Trophoblast cell (in vitro differentiated cells and primary cell): ENCODE results near the gene SBK2.
"Not testable (repeated sequence)": the region's sequence is repeated elsewhere in the genome, so short reads cannot be mapped to it uniquely, and the experiment has no call there.

Experiments
- DNase-seq, 2 donors: peaks; one replicate each; pipeline ENCODE4 v3.0.0-alpha.2; 2016
- H2AFZ ChIP-seq: 2 replicates; pipeline ENCODE4 v1.6.1; 2013; ENCODE audit warnings: low read length, moderate library complexity, mild to moderate bottlenecking; ENCODE audit not compliant: insufficient read depth, poor library complexity
- H2AK5ac ChIP-seq: 2 replicates; pipeline ENCODE4 v1.6.1; 2013; ENCODE audit warnings: mild to moderate bottlenecking, low read length
- H2BK120ac ChIP-seq: 2 replicates; pipeline ENCODE4 v1.6.1; 2013; ENCODE audit warnings: low read length, mild to moderate bottlenecking, moderate library complexity; ENCODE audit not compliant: insufficient read depth, poor library complexity
- H2BK12ac ChIP-seq: 2 replicates; pipeline ENCODE4 v1.6.1; 2013; ENCODE audit warnings: mild to moderate bottlenecking, low read length, moderate library complexity
- H2BK5ac ChIP-seq: 2 replicates; pipeline ENCODE4 v1.6.1; 2013; ENCODE audit warnings: low read length, low read depth, moderate library complexity, mild to moderate bottlenecking; ENCODE audit not compliant: poor library complexity
- H3K14ac ChIP-seq: 2 replicates; pipeline ENCODE4 v1.6.1; 2013; ENCODE audit warnings: mild to moderate bottlenecking, low read length
- H3K18ac ChIP-seq: 2 replicates; pipeline ENCODE4 v1.6.1; 2013; ENCODE audit warnings: mild to moderate bottlenecking, low read length
- H3K23ac ChIP-seq: 2 replicates; pipeline ENCODE4 v1.6.1; 2013; ENCODE audit warnings: low read length
- H3K27ac ChIP-seq: 2 replicates; pipeline ENCODE4 v1.5.1; 2013; ENCODE audit warnings: low read depth, mild to moderate bottlenecking, inconsistent platforms, low read length, moderate library complexity
- H3K27me3 ChIP-seq: 2 replicates; pipeline ENCODE4 v1.6.1; 2013; ENCODE audit warnings: inconsistent platforms, mild to moderate bottlenecking, low read length, moderate library complexity; ENCODE audit not compliant: insufficient read depth
- H3K36me3 ChIP-seq, 2 experiments: 1 replicate in 1 of 2; 2 replicates in 1 of 2; pipeline ENCODE4 v1.6.1; 2013; ENCODE audit warnings: low read length in 2 of 2, mild to moderate bottlenecking in 2 of 2, moderate library complexity in 1 of 2; ENCODE audit not compliant: insufficient read depth in 2 of 2, control insufficient read depth in 1 of 2
- H3K4ac ChIP-seq: 2 replicates; pipeline ENCODE4 v1.6.1; 2013; ENCODE audit warnings: low read depth, mild to moderate bottlenecking, low read length, moderate library complexity
- H3K4me1 ChIP-seq, 2 experiments: 1 replicate in 1 of 2; 2 replicates in 1 of 2; pipeline ENCODE4 v1.6.1; 2013; ENCODE audit warnings: low read length in 2 of 2, mild to moderate bottlenecking in 2 of 2, moderate library complexity in 1 of 2; ENCODE audit not compliant: insufficient read depth in 2 of 2, control insufficient read depth in 1 of 2
- H3K4me2 ChIP-seq: 2 replicates; pipeline ENCODE4 v1.6.1; 2013; ENCODE audit warnings: inconsistent platforms, mild to moderate bottlenecking, low read length, moderate library complexity
- H3K4me3 ChIP-seq: 2 replicates; pipeline ENCODE4 v1.5.1; 2013; ENCODE audit warnings: mild to moderate bottlenecking, low read depth, low read length, inconsistent platforms
- H3K79me1 ChIP-seq: one replicate; pipeline ENCODE4 v1.6.1; 2013; ENCODE audit warnings: low read length
- H3K79me2 ChIP-seq: 2 replicates; pipeline ENCODE4 v1.6.1; 2013; ENCODE audit warnings: low read length, mild to moderate bottlenecking; ENCODE audit not compliant: control insufficient read depth, insufficient read depth, poor library complexity
- H3K9ac ChIP-seq: 2 replicates; pipeline ENCODE4 v1.6.1; 2013; ENCODE audit warnings: mild to moderate bottlenecking, low read length
- H3K9me3 ChIP-seq: 2 replicates; pipeline ENCODE4 v1.6.1; 2013; ENCODE audit warnings: low read depth, mild to moderate bottlenecking, control low read depth, inconsistent platforms, low read length; ENCODE audit not compliant: insufficient read depth
- H4K12ac ChIP-seq: 2 replicates; pipeline ENCODE4 v1.6.1; 2013; ENCODE audit warnings: low read depth, mild to moderate bottlenecking, low read length, moderate library complexity
- H4K8ac ChIP-seq: 2 replicates; pipeline ENCODE4 v1.6.1; 2013; ENCODE audit warnings: low read depth, mild to moderate bottlenecking, low read length, moderate library complexity
- H4K91ac ChIP-seq: one replicate; pipeline ENCODE4 v1.6.1; 2013; ENCODE audit warnings: low read depth, mild to moderate bottlenecking, low read length, moderate library complexity
- WGBS: extraction: QIAGEN DNeasy Blood & Tissue Kit; methylation state at CpG from one replicate; pipeline ENCODE4 v1.1.7; 2013; ENCODE audit warnings: missing lambda C conversion rate; ENCODE audit not compliant: insufficient read length, insufficient coverage; ENCODE audit errors: extremely low coverage; 5-methylcytosine and 5-hydroxymethylcytosine counted together

Gene SBK2

GRCh38 chr19:55573929-55574328 lies 37.0 kb upstream of the SBK2 start:
- H3K79me2 ChIP-seq, H3K23ac ChIP-seq, H3K4me1 ChIP-seq, H3K27me3 ChIP-seq, H3K4ac ChIP-seq, H3K79me1 ChIP-seq, H2BK12ac ChIP-seq, H3K9me3 ChIP-seq, H2BK5ac ChIP-seq, H3K14ac ChIP-seq, H4K91ac ChIP-seq, H3K9ac ChIP-seq, H2BK120ac ChIP-seq, H4K8ac ChIP-seq, H2AFZ ChIP-seq, H3K4me3 ChIP-seq, H3K18ac ChIP-seq, H4K12ac ChIP-seq, H3K27ac ChIP-seq, H2AK5ac ChIP-seq, DNase-seq, H3K4me2 ChIP-seq: not testable (repeated sequence)
- WGBS: no CpG with 5 or more reads among the region's 6 CpGs
- peaks cover 21% of the 10 kb centered on the region in 2 experiments for H3K36me3 ChIP-seq

GRCh38 chr19:55569477-55569876 lies 32.5 kb upstream of the SBK2 start:
- not testable (repeated sequence) for H3K9ac ChIP-seq, H3K27me3 ChIP-seq, H3K14ac ChIP-seq, H3K36me3 ChIP-seq, H2AFZ ChIP-seq, H4K8ac ChIP-seq, DNase-seq, H3K23ac ChIP-seq, H4K12ac ChIP-seq, H3K4me2 ChIP-seq, H3K18ac ChIP-seq, H3K79me2 ChIP-seq, H3K4ac ChIP-seq, H3K79me1 ChIP-seq, H2BK12ac ChIP-seq, H2AK5ac ChIP-seq, H4K91ac ChIP-seq, H3K4me1 ChIP-seq, H3K4me3 ChIP-seq, H3K27ac ChIP-seq, H2BK120ac ChIP-seq, H3K9me3 ChIP-seq, H2BK5ac ChIP-seq
- no CpG with 5 or more reads among the region's 5 CpGs for WGBS

- H4K91ac ChIP-seq: no peak overlapping the region
- H2BK5ac ChIP-seq: no peak overlapping the region
- H3K4me1 ChIP-seq: no peaks in the 10 kb centered on the region
- H3K9me3 ChIP-seq: no peaks in the 10 kb centered on the region
- H2BK12ac ChIP-seq: no peak overlapping the region
- no peak overlapping the region for H4K12ac ChIP-seq
- DNase-seq: no peak
- no peak overlapping the region for H2AK5ac ChIP-seq
- no peak overlapping the region for H3K4me3 ChIP-seq
- no peak overlapping the region for H2BK120ac ChIP-seq
- H3K79me1 ChIP-seq: no peaks in the 10 kb centered on the region
- no peak overlapping the region for H4K8ac ChIP-seq
- H3K14ac ChIP-seq: no peak overlapping the region
- no peaks in the 10 kb centered on the region for H3K36me3 ChIP-seq
- H3K23ac ChIP-seq: no peak overlapping the region
- no peak overlapping the region for H2AFZ ChIP-seq
- no peak overlapping the region for H3K9ac ChIP-seq
- H3K79me2 ChIP-seq: no peaks in the 10 kb centered on the region
- H3K4me2 ChIP-seq: no peak overlapping the region
- no peak overlapping the region for H3K18ac ChIP-seq
- no peaks in the 10 kb centered on the region for H3K27me3 ChIP-seq
- no peak overlapping the region for H3K4ac ChIP-seq
- H3K27ac ChIP-seq: no peak overlapping the region
These were observed 30.9 kb upstream of the SBK2 start for GRCh38 chr19:55567708-55568328.

GRCh38 chr19:55566823-55567222 lies 29.9 kb upstream of the SBK2 start:
- no peak for DNase-seq
- H3K23ac ChIP-seq: no peak overlapping the region
- no peak overlapping the region for H3K14ac ChIP-seq
- no peaks in the 10 kb centered on the region for H3K79me2 ChIP-seq
- no peak overlapping the region for H3K4me3 ChIP-seq
- H3K18ac ChIP-seq: no peak overlapping the region
- no peak overlapping the region for H4K91ac ChIP-seq
- no peak overlapping the region for H3K9ac ChIP-seq
- no peak overlapping the region for H2BK120ac ChIP-seq
- H3K4me1 ChIP-seq: no peaks in the 10 kb centered on the region
- no peak overlapping the region for H2AFZ ChIP-seq
- H4K8ac ChIP-seq: no peak overlapping the region
- no peaks in the 10 kb centered on the region for H3K79me1 ChIP-seq
- no peaks in the 10 kb centered on the region for H3K9me3 ChIP-seq
- no peaks in the 10 kb centered on the region for H3K36me3 ChIP-seq
- no peak overlapping the region for H4K12ac ChIP-seq
- H3K4ac ChIP-seq: no peak overlapping the region
- no peak overlapping the region for H3K27ac ChIP-seq
- H2AK5ac ChIP-seq: no peak overlapping the region
- H3K4me2 ChIP-seq: no peak overlapping the region
- no CpG with 5 or more reads among the region's 9 CpGs for WGBS
- no peak overlapping the region for H2BK12ac ChIP-seq
- H2BK5ac ChIP-seq: no peak overlapping the region
- no peaks in the 10 kb centered on the region for H3K27me3 ChIP-seq
